ENCODE data around the gene PGM2L1. TPM values are rescaled to one million over a fixed set of nuclear protein-coding genes. Genes with fewer than 3 reads are reported as not detected.
"Not testable (repeated sequence)": the region's sequence is repeated elsewhere in the genome, so short reads cannot be mapped to it uniquely, and the experiment has no call there.

PGM2L1 gene
- total RNA-seq, 4 donors from 2014 or later, result 1.2 to 5.8 (median 3.0) TPM

DNA sequence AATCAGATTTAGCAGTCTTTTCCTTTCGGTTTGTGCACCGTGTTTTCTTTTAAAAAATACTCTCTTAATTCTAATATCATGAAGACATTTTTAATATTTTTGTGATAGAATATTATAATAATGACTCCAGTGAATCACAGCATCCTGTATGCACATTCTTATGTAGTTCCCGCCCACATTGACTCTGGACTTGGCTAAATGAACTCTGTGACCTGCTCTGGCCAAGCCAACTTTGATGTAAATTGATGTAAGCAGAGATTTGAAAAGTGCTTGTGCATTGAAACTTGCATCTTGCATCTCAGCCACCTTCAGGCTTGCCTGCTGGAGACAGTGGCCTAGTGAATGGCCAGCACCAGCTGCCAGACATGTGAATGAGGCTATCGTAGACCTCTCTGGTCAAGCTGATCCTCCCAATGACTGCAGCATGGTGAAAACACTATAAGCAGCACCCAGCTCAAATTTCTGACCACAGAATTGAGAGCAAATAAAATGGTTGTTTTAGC, 29.2 kb upstream of the PGM2L1 start:
- Histone ChIP-seq H3K27ac (no peak overlapping the region), H3K9me3 (peaks cover 0 to 3% (median 0%) of the 10 kb centered on the region in 4 donors), H3K4me3 (no peak overlapping the region), H3K36me3 (no peaks in the 10 kb centered on the region), H3K4me1 (no peaks in the 10 kb centered on the region), H3K27me3 (no peaks in the 10 kb centered on the region)
- no peak for DNase-seq
- TF ChIP-seq POLR2A (IDR thresholded peaks at IDR 0.05), result no peak
- TF ChIP-seq, protein P1, sequence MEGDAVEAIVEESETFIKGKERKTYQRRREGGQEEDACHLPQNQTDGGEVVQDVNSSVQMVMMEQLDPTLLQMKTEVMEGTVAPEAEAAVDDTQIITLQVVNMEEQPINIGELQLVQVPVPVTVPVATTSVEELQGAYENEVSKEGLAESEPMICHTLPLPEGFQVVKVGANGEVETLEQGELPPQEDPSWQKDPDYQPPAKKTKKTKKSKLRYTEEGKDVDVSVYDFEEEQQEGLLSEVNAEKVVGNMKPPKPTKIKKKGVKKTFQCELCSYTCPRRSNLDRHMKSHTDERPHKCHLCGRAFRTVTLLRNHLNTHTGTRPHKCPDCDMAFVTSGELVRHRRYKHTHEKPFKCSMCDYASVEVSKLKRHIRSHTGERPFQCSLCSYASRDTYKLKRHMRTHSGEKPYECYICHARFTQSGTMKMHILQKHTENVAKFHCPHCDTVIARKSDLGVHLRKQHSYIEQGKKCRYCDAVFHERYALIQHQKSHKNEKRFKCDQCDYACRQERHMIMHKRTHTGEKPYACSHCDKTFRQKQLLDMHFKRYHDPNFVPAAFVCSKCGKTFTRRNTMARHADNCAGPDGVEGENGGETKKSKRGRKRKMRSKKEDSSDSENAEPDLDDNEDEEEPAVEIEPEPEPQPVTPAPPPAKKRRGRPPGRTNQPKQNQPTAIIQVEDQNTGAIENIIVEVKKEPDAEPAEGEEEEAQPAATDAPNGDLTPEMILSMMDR (IDR thresholded peaks at IDR 0.05), result no peak

DNA sequence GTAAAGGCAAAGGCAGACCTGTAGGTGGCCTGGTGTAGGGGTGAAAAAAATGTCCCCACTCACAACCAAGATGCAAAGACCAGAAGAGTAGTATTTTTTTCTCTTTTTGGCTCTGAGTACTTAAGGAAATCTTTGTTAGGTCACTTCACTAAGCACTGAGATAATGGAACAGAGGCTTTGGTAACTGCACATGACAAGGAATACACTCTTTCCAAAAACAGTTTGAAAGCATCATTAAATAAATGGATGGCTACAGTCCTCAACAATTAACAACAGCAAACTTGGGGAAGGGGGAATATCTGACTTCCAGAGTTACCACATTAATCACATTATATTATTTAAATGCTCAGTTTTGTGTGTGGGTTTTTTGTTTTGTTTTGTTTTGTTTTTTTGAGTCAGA, 26.9 kb upstream of the PGM2L1 start:
- no peak for TF ChIP-seq POLR2A (IDR thresholded peaks at IDR 0.05)
- TF ChIP-seq, protein P1 (IDR thresholded peaks at IDR 0.05), result no peak
- Histone ChIP-seq H3K27me3 (no peaks in the 10 kb centered on the region), H3K9me3 (peaks cover 0 to 3% (median 0%) of the 10 kb centered on the region in 4 donors), H3K4me3 (no peak overlapping the region), H3K4me1 (no peaks in the 10 kb centered on the region), H3K36me3 (no peaks in the 10 kb centered on the region), H3K27ac (no peak overlapping the region)
- DNase-seq, result no peak

DNA sequence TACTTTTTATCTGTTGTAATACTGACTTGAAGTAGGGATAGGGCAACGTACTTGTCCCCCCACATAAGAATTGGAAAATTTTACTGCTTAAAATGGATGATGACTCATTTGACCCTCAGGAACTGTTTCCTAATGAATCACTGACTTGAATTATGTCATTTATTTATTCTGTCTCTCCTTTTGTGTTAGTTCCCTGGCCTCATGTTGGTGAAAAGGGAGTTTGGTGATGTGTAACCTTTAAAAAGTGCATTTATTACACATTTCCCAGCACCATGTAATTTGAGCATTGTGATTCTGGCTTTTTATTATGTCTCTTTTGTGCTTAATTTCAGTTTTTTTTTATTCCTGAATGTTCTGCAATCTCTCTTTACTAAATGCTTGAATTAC, 20.3 kb upstream of the PGM2L1 start:
- TF ChIP-seq, protein P1 (IDR thresholded peaks at IDR 0.05), result no peak
- no peak for TF ChIP-seq POLR2A (IDR thresholded peaks at IDR 0.05)
- no peak overlapping the region for H3K27ac ChIP-seq
- DNase-seq, result no peak

DNA sequence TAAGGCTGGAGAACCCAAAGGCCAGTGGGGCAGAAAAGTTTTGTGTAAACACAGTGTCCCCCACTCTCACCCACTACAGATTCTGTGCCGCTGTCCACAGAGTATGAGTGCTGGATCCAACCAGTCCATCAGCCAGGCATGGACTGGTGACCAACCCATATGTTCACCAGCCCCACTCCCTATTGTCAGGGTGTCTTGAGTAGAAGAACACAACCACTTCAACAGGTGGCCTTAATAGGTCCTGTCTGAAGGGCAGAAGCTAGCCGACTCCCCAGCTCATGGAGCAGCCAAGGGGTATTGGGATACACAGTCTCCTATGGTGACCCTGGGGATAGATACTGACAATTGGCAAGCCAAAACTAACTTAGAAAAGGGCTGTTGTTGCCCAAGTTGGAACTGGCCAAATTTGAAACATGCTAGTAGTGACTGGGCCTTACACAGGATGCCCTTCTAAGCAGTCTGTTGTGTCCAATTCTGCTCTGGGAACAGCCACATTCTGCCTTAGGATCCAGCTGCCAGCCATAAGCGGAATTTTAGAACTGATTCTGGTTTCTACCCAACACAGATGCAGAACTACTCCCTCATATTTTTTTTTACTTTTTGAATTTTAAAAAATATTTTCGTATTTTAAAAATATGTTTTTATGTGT, 19.8 kb upstream of the PGM2L1 start:
- no peaks in the 10 kb centered on the region for H3K36me3 ChIP-seq
- no peak for TF ChIP-seq POLR2A (IDR thresholded peaks at IDR 0.05)
- TF ChIP-seq, protein P1 (IDR thresholded peaks at IDR 0.05), result no peak
- H3K27me3 ChIP-seq, result no peaks in the 10 kb centered on the region
- no peaks in the 10 kb centered on the region for H3K9me3 ChIP-seq
- no peaks in the 10 kb centered on the region for H3K4me1 ChIP-seq
- no peak for DNase-seq
- no peak overlapping the region for H3K27ac ChIP-seq
- H3K4me3 ChIP-seq, result no peak overlapping the region

More for the DNA sequence above, 20.3 kb upstream of the PGM2L1 start:
- H3K4me3 ChIP-seq, result no peak overlapping the region
- H3K4me1 ChIP-seq, result no peaks in the 10 kb centered on the region
- no peaks in the 10 kb centered on the region for H3K27me3 ChIP-seq
- no peaks in the 10 kb centered on the region for H3K36me3 ChIP-seq
- H3K9me3 ChIP-seq, result no peaks in the 10 kb centered on the region

DNA sequence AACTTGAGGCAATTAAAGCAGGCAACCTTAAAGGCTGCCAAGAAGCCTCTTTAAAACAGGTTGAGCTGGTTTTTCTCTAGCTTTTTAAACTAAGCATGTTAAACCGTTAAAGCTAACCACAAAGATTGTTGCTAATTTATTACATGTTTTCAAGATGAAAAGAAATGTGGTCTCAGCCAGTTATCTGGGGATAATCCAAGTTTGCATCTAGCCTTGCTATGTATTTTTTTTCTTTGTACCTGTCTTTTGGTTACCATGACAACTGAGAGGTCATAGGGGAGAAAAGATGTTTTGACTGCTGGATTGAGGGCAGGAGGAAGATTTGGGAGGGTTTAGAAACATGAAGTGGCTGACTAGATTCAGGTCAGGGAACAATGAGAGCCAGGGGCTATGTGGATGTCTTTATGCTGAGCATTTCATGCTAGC, 19.2 kb upstream of the PGM2L1 start:
- Histone ChIP-seq H3K4me3 (no peak overlapping the region), H3K27ac (no peak overlapping the region), H3K27me3 (no peaks in the 10 kb centered on the region), H3K4me1 (no peaks in the 10 kb centered on the region), H3K36me3 (no peaks in the 10 kb centered on the region), H3K9me3 (no peaks in the 10 kb centered on the region)
- no peak for TF ChIP-seq POLR2A (IDR thresholded peaks at IDR 0.05)
- TF ChIP-seq, protein P1 (IDR thresholded peaks at IDR 0.05), result no peak
- no peak for DNase-seq

DNA sequence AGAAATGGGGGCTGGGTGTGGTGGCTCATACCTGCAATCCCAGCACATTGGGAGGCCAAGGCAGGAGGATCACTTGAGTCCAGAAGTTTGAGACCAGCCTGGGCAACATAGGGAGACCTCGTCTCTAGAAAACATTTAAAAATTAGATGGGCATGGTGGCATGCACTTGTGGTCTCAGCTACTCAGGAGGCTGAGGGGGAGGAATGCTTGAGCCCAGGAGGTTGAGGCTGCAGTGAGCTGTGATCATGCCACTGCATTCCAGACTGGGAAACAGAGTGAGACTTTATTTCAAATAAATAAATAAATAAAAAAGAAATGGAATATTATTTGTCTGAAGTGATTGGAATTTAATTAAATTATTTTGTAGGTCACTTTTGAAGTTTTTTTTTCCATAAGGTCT, 18.7 kb upstream of the PGM2L1 start:
- not testable (repeated sequence) for H3K4me3 ChIP-seq, H3K27ac ChIP-seq, H3K4me1 ChIP-seq, H3K9me3 ChIP-seq, H3K27me3 ChIP-seq, H3K36me3 ChIP-seq, DNase-seq
